Glomerular endothelial cell (primary cell): ENCODE data around the gene ST7. TPM values are rescaled to one million over a fixed set of nuclear protein-coding genes. Genes with fewer than 3 reads are reported as not detected.
"Not testable (repeated sequence)": the region's sequence is repeated elsewhere in the genome, so short reads cannot be mapped to it uniquely, and the experiment has no call there.

Source experiments
- DNase-seq: peaks from one replicate; pipeline ENCODE4 v3.0.0-alpha.2; 2011; ENCODE audit warnings: low read depth, low spot score; ENCODE audit errors: extremely low read depth
- total RNA-seq: library from RNA; depleted of rRNA; stranded (reverse); fragments of >200 nt; gene quantifications from 2 replicates; pipeline ENCODE4 v1.2.3, GENCODE V29; 2015

Gene ST7
- total RNA-seq, 1 donor from 2014 or later = 24.4 TPM

- no peak for DNase-seq
Observed at GRCh38 chr7:117211614-117212013, 258.3 kb downstream of the ST7 start.

GRCh38 chr7:117212969-117213877 is 259.9 kb downstream of the ST7 start:
- peak; percentile 34 for DNase-seq

- DNase-seq = no peak
Observed at GRCh38 chr7:117216010-117216409, 262.7 kb downstream of the ST7 start.

GRCh38 chr7:117216436-117217069 is 263.3 kb downstream of the ST7 start:
- DNase-seq = no peak

- DNase-seq = no peak
Observed at GRCh38 chr7:117217106-117218035, 264.1 kb downstream of the ST7 start.

- DNase-seq = no peak
Observed at GRCh38 chr7:117218700-117219099, 265.4 kb downstream of the ST7 start.

GRCh38 chr7:117219485-117219884 is 266.2 kb downstream of the ST7 start:
- no peak for DNase-seq

- DNase-seq = no peak
Observed at GRCh38 chr7:117220836-117221235, 267.5 kb downstream of the ST7 start.

- no peak for DNase-seq
Observed at GRCh38 chr7:117225536-117225935, 272.2 kb downstream of the ST7 start.

GRCh38 chr7:117227091-117227490 is 273.8 kb downstream of the ST7 start:
- DNase-seq = no peak

- no peak for DNase-seq
Observed at GRCh38 chr7:117229350-117229749, 276.0 kb downstream of the ST7 start.

GRCh38 chr7:117230276-117231046 is 277.2 kb downstream of the ST7 start:
- DNase-seq = no peak

GRCh38 chr7:117231047-117231359 is 277.7 kb downstream of the ST7 start:
- DNase-seq = no peak

- no peak for DNase-seq
Observed at GRCh38 chr7:117237646-117238045, 284.3 kb downstream of the ST7 start.

GRCh38 chr7:117238472-117238871 is 285.2 kb downstream of the ST7 start:
- no peak for DNase-seq

GRCh38 chr7:117238937-117239336 is 285.6 kb downstream of the ST7 start:
- DNase-seq = no peak

GRCh38 chr7:117241088-117241487 is 287.8 kb downstream of the ST7 start:
- DNase-seq = no peak

GRCh38 chr7:117243390-117243789 is 290.1 kb downstream of the ST7 start:
- DNase-seq = no peak

GRCh38 chr7:117245703-117246102 is 292.4 kb downstream of the ST7 start:
- DNase-seq = not testable (repeated sequence)

GRCh38 chr7:117247809-117248208 is 294.5 kb downstream of the ST7 start:
- DNase-seq = no peak
